GM12874 (cell line): Measurements from ENCODE around the gene PCDH9.

Experiments
- CTCF ChIP-seq: IDR thresholded peaks from 2 replicates; pipeline ENCODE4 v1.5.1; 2011; ENCODE audit warnings: low read depth, mild to moderate bottlenecking, control low read depth, low read length, moderate library complexity; ENCODE audit not compliant: insufficient read depth

Gene PCDH9

GRCh38 chr13:66962953-66963352 lies 267.2 kb downstream of the PCDH9 start:
- no peak for TF ChIP-seq CTCF

DNA sequence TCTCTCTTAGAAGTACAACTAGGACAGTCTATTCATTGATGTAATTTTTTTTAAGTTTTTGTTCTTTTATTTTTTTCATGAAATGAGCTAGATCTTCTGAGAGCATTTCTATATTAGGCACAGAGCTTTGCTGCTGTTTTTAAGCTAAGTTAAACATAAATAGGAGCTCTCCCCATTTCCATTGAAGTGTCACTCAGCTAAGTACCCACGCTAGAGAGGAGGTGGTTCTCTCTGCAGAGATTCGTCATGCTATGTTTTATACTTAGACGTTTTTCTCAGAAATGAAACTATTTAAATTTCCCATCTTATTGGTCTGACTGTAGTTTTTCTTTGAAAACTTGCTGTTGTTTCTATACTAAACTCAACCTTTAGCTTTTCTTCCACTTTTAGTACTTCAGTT lies 271.5 kb downstream of the PCDH9 start:
- no peak for TF ChIP-seq CTCF

GRCh38 chr13:66952507-66952906 lies 277.6 kb downstream of the PCDH9 start:
- no peak for TF ChIP-seq CTCF

DNA sequence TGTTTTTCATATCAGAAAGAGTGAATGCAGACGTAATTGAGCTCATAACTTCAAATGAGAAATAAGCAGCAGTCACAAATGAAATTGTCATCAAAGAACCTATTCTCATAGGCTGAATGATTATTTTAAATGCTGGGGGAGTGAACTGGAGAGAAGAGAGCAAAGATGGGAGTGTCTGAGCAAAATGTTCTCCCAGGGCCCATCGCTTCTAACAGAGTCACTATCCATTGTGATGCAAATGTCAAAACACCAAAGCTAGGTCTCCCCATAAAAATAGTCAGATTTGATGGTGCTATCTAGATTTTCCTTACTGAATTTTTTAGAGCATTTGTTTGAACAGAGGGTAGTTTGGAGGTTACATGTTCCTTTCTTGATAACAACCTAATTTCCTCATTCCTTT lies 278.7 kb downstream of the PCDH9 start:
- TF ChIP-seq CTCF = no peak

GRCh38 chr13:66950666-66951065 lies 279.5 kb downstream of the PCDH9 start:
- TF ChIP-seq CTCF = no peak

DNA sequence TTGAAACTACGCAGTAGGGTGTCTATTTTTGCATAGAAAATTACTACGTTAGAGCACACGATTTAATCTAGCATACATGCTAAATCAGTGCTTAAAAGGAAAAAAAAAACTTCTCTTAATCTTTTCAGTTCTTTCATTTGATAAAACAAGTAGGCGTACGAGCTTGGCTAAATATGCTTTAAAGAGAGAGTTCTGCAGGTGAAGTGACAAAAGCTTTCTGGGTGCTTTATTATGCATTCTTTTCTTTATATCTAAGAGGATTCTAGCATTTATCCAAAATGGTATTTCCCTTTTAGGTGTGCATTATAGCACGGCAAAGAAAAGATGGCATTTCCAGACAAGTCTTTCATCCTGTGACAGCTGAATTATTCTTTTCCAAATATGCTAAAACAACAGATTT lies 281.2 kb downstream of the PCDH9 start:
- TF ChIP-seq CTCF = no peak

DNA sequence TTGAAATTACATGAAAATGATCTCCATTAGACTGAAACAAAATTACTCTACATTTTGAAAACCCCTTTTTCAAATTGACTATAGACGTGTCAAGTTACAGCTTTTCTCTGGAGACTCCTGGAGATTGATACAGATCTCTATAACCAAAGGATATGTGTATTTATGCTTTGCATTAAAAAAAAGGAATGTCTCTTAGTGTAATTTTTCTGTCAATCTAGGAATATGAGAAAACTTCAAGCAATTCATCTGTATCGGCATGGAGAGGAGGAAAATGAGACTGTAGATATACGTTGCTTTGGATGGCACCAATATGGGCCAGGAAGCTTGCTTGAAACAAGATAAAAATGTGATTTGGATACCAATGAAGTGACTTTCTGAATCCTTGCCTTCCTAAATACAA lies 286.6 kb downstream of the PCDH9 start:
- no peak for TF ChIP-seq CTCF

- no peak for TF ChIP-seq CTCF
Measured at GRCh38 chr13:66940113-66940512, 290.0 kb downstream of the PCDH9 start.
